HG02763 (cell line): ENCODE data around the gene TMTC1.

Experiments used
- ATAC-seq: cut with Tn5 transposase; IDR thresholded peaks from one replicate; pipeline ENCODE4 v1.9.1; 2021; ENCODE audit warnings: mild to moderate bottlenecking, moderate library complexity; ENCODE audit not compliant: unreplicated experiment

The TMTC1 gene

GRCh38 chr12:29497588-29497987 lies 286.2 kb downstream of the TMTC1 start, which contains the start of gene OVCH1:
Gene OVCH1, minus strand, starts transcription at chr12:29497686. Its CDS starts 0 bp downstream, at chr12:29497686.
- no peak for ATAC-seq

- no peak for ATAC-seq
Measured at GRCh38 chr12:29492891-29493290, 290.9 kb downstream of the TMTC1 start.

- no peak for ATAC-seq
Measured at GRCh38 chr12:29486972-29487371, 296.8 kb downstream of the TMTC1 start.

- no peak for ATAC-seq
Measured at GRCh38 chr12:29463198-29463597, 320.5 kb downstream of the TMTC1 start.

- ATAC-seq, result no peak
Measured at GRCh38 chr12:29460082-29460481, 323.7 kb downstream of the TMTC1 start.

GRCh38 chr12:29455087-29455486 lies 328.7 kb downstream of the TMTC1 start:
- ATAC-seq, result no peak

- ATAC-seq, result no peak
Measured at GRCh38 chr12:29451888-29452287, 331.9 kb downstream of the TMTC1 start.
